CD4-positive, alpha-beta T cell treated with Interleukin-4 for 4 hours (primary cell): ENCODE measurements around the gene SPRR1A.
"Not testable (repeated sequence)": the region's sequence is repeated elsewhere in the genome, so short reads cannot be mapped to it uniquely, and the experiment has no call there.

Experiments used
- DNase-seq: peaks from one replicate; pipeline ENCODE4 v3.0.0-alpha.2; 2020

The SPRR1A gene

GRCh38 chr1:152976688-152977087, 7.2 kb upstream of the SPRR1A start:
- no peak for DNase-seq

- DNase-seq: no peak
Measured at GRCh38 chr1:152977614-152978013, 6.3 kb upstream of the SPRR1A start.

- DNase-seq: no peak
Measured at GRCh38 chr1:152980676-152981075, 3.2 kb upstream of the SPRR1A start.

GRCh38 chr1:152981146-152981871, 2.6 kb upstream of the SPRR1A start:
- no peak for DNase-seq

- no peak for DNase-seq
Measured at GRCh38 chr1:152982076-152982475, 1.8 kb upstream of the SPRR1A start.

GRCh38 chr1:152983234-152983633, 647 bp upstream of the SPRR1A start:
- no peak for DNase-seq

GRCh38 chr1:152986578-152986977, 2.7 kb downstream of the SPRR1A start:
- no peak for DNase-seq

- DNase-seq: no peak
Measured at GRCh38 chr1:152993186-152993585, 9.3 kb downstream of the SPRR1A start.

GRCh38 chr1:152995842-152996241, 12.0 kb downstream of the SPRR1A start:
- DNase-seq: no peak

GRCh38 chr1:152996633-152997400, 12.9 kb downstream of the SPRR1A start:
- DNase-seq: no peak

GRCh38 chr1:152997901-152998300, 14.0 kb downstream of the SPRR1A start:
- DNase-seq: no peak

- no peak for DNase-seq
Measured at GRCh38 chr1:152998476-152998875, 14.6 kb downstream of the SPRR1A start.

- no peak for DNase-seq
Measured at GRCh38 chr1:152999818-153000217, 15.9 kb downstream of the SPRR1A start.

GRCh38 chr1:153000294-153000693, 16.4 kb downstream of the SPRR1A start:
- no peak for DNase-seq

GRCh38 chr1:153001382-153001781, 17.5 kb downstream of the SPRR1A start, which contains the start of gene SPRR3:
SPRR3 (plus strand) TSS chr1:153001749; CDS start chr1:153003021, 1,272 bp downstream.
- no peak for DNase-seq

GRCh38 chr1:153011235-153011758, 27.4 kb downstream of the SPRR1A start:
- not testable (repeated sequence) for DNase-seq

GRCh38 chr1:153021829-153022228, 37.9 kb downstream of the SPRR1A start:
- DNase-seq: not testable (repeated sequence)

GRCh38 chr1:153022340-153022739, 38.5 kb downstream of the SPRR1A start:
- DNase-seq: not testable (repeated sequence)

- DNase-seq: no peak
Measured at GRCh38 chr1:153023109-153023508, 39.2 kb downstream of the SPRR1A start.

- no peak for DNase-seq
Measured at GRCh38 chr1:153024413-153024812, 40.5 kb downstream of the SPRR1A start.

- DNase-seq: no peak
Measured at GRCh38 chr1:153025797-153026196, 41.9 kb downstream of the SPRR1A start.

GRCh38 chr1:153028766-153029165, 44.9 kb downstream of the SPRR1A start:
- no peak for DNase-seq

GRCh38 chr1:153030895-153031294, 47.0 kb downstream of the SPRR1A start, which contains the start of gene SPRR1B:
SPRR1B (plus strand) TSS chr1:153031203; CDS start chr1:153032346, 1,143 bp downstream.
- DNase-seq: no peak

GRCh38 chr1:153032073-153032472, 48.2 kb downstream of the SPRR1A start:
- DNase-seq: no peak
